H7 (cell line): ENCODE results near the gene ATG16L1. TPM values are rescaled to one million over a fixed set of nuclear protein-coding genes. Genes with fewer than 3 reads are reported as not detected.

ENCODE experiments used
- DNase-seq: peaks from one replicate; pipeline ENCODE4 v3.0.0; 2012
- H3K27me3 ChIP-seq: 2 replicates; pipeline ENCODE4 v1.6.0; 2011; ENCODE audit warnings: mild to moderate bottlenecking, low read length; ENCODE audit not compliant: control insufficient read depth, insufficient read depth
- H3K36me3 ChIP-seq: replicated peaks from 2 replicates; pipeline ENCODE4 v1.5.1; 2011; ENCODE audit warnings: low read length; ENCODE audit not compliant: control insufficient read depth, insufficient read depth
- H3K4me3 ChIP-seq: 2 replicates; pipeline ENCODE4 v1.5.1; 2011; ENCODE audit warnings: low read depth, mild to moderate bottlenecking, control low read depth, low read length, moderate library complexity; ENCODE audit not compliant: insufficient read depth
- total RNA-seq: library from RNA; depleted of rRNA; stranded (reverse); fragments of >200 nt; shearing (Covaris generic); gene quantifications from 2 replicates; pipeline ENCODE4 v1.2.3, GENCODE V29; 2014; rRNA removed

Gene ATG16L1
- 52.1 and 64.8 TPM in 2 replicates for total RNA-seq

GRCh38 chr2:233251306-233252116 lies at the start of gene ATG16L1:
Gene ATG16L1 (plus strand): TSS chr2:233251673. CDS start chr2:233251828, 155 bp downstream.
- H3K27me3 ChIP-seq: no peaks in the 10 kb centered on the region
- peaks cover 2% of the 10 kb centered on the region for H3K36me3 ChIP-seq
- peak; percentile 98 for DNase-seq
- H3K4me3 ChIP-seq: peak within 1 kb of the TSS; percentile 98

- Histone ChIP-seq H3K4me3 (no peak overlapping the region), H3K27me3 (no peaks in the 10 kb centered on the region; the same call in 1 of the 2 replicates), H3K36me3 (peaks cover 1% of the 10 kb centered on the region; the same call in 1 of the 2 replicates)
- DNase-seq: no peak
Measured at GRCh38 chr2:233202531-233202944, 48.9 kb upstream of the ATG16L1 start.

GRCh38 chr2:233203060-233203459 lies 48.4 kb upstream of the ATG16L1 start:
- no peak for DNase-seq
- peaks cover 1% of the 10 kb centered on the region; the same call in 1 of the 2 replicates for H3K36me3 ChIP-seq
- no peaks in the 10 kb centered on the region; the same call in 1 of the 2 replicates for H3K27me3 ChIP-seq
- H3K4me3 ChIP-seq: no peak overlapping the region

- DNase-seq: peak; percentile 54
- no peaks in the 10 kb centered on the region; the same call in 1 of the 2 replicates for H3K27me3 ChIP-seq
- no peak overlapping the region for H3K4me3 ChIP-seq
- peaks cover 1% of the 10 kb centered on the region; the same call in 1 of the 2 replicates for H3K36me3 ChIP-seq
Measured at GRCh38 chr2:233204286-233204936, 47.1 kb upstream of the ATG16L1 start.

- H3K27me3 ChIP-seq: no peaks in the 10 kb centered on the region
- no peak overlapping the region for H3K4me3 ChIP-seq
Measured at GRCh38 chr2:233208382-233209116, 42.9 kb upstream of the ATG16L1 start.

GRCh38 chr2:233209117-233209532 lies 42.3 kb upstream of the ATG16L1 start:
- Histone ChIP-seq H3K36me3 (no peaks in the 10 kb centered on the region), H3K4me3 (no peak overlapping the region), H3K27me3 (no peaks in the 10 kb centered on the region)
- DNase-seq: no peak

More at GRCh38 chr2:233208382-233209116, 42.9 kb upstream of the ATG16L1 start:
- no peaks in the 10 kb centered on the region for H3K36me3 ChIP-seq
- peak; percentile 52 for DNase-seq

GRCh38 chr2:233209533-233210171 lies 41.8 kb upstream of the ATG16L1 start:
- H3K4me3 ChIP-seq: no peak overlapping the region
- H3K27me3 ChIP-seq: no peaks in the 10 kb centered on the region
- DNase-seq: peak; percentile 89
- no peaks in the 10 kb centered on the region for H3K36me3 ChIP-seq

GRCh38 chr2:233210281-233210680 lies 41.2 kb upstream of the ATG16L1 start:
- peak; percentile 40 for DNase-seq

GRCh38 chr2:233210843-233211547 lies 40.5 kb upstream of the ATG16L1 start:
- peak; percentile 39 for DNase-seq
- no peak overlapping the region for H3K4me3 ChIP-seq
- H3K27me3 ChIP-seq: no peaks in the 10 kb centered on the region
- no peaks in the 10 kb centered on the region for H3K36me3 ChIP-seq

More at GRCh38 chr2:233210281-233210680, 41.2 kb upstream of the ATG16L1 start:
- Histone ChIP-seq H3K36me3 (no peaks in the 10 kb centered on the region), H3K27me3 (no peaks in the 10 kb centered on the region), H3K4me3 (no peak overlapping the region)

GRCh38 chr2:233211548-233211895 lies 40.0 kb upstream of the ATG16L1 start:
- no peak overlapping the region for H3K4me3 ChIP-seq
- DNase-seq: no peak
- no peaks in the 10 kb centered on the region for H3K27me3 ChIP-seq
- H3K36me3 ChIP-seq: no peaks in the 10 kb centered on the region

GRCh38 chr2:233213011-233213410 lies 38.5 kb upstream of the ATG16L1 start:
- Histone ChIP-seq H3K4me3 (no peak overlapping the region), H3K27me3 (no peaks in the 10 kb centered on the region), H3K36me3 (no peaks in the 10 kb centered on the region)
- no peak for DNase-seq

GRCh38 chr2:233213975-233214374 lies 37.5 kb upstream of the ATG16L1 start:
- no peaks in the 10 kb centered on the region for H3K27me3 ChIP-seq
- H3K36me3 ChIP-seq: no peaks in the 10 kb centered on the region
- no peak overlapping the region for H3K4me3 ChIP-seq
- peak; percentile 21 for DNase-seq

- no peak for DNase-seq
- H3K36me3 ChIP-seq: no peaks in the 10 kb centered on the region
- H3K4me3 ChIP-seq: no peak overlapping the region
- H3K27me3 ChIP-seq: no peaks in the 10 kb centered on the region
Measured at GRCh38 chr2:233217892-233218377, 33.5 kb upstream of the ATG16L1 start.
